ENCODE measurements around the gene RAB11FIP3. TPM values are rescaled to one million over a fixed set of nuclear protein-coding genes. Genes with fewer than 3 reads are reported as not detected.

Gene RAB11FIP3
- total RNA-seq, 2 donors from 2014 or later = 62.7 to 68.9 TPM

- WGBS, 2 experiments (ENCODE audit: insufficient coverage in 1 of 2, insufficient read length in 1 of 2) = 95 to 96% methylated on average over 14 to 19 of the region's 19 CpGs
- no peak for DNase-seq
- Histone ChIP-seq H3K9ac (ENCODE audit: extremely low read depth, low read length, poor library complexity, severe bottlenecking) (no peak overlapping the region), H3K36me3 (ENCODE audit: control insufficient read depth, insufficient read depth, low read length) (peaks cover 24% of the 10 kb centered on the region), H3K4me1 (ENCODE audit: control insufficient read depth, insufficient read depth, low read length) (no peaks in the 10 kb centered on the region), H3K9me3 (ENCODE audit: control insufficient read depth, low read length) (no peaks in the 10 kb centered on the region), H3K27ac (ENCODE audit: low read depth, low read length) (no peak overlapping the region), H3K4me3 (ENCODE audit: low read length) (no peak overlapping the region), H3K27me3 (ENCODE audit: control insufficient read depth, insufficient read depth, low read length, poor library complexity, severe bottlenecking) (no peaks in the 10 kb centered on the region)
- Mint-ChIP-seq H3K27me3 (ENCODE audit: insufficient read depth) (no peaks in the 10 kb centered on the region), H3K36me3 (ENCODE audit: low read depth) (peaks cover 18% of the 10 kb centered on the region), H3K4me1 (no peaks in the 10 kb centered on the region), H3K9me3 (no peaks in the 10 kb centered on the region), H3K4me3 (no peak overlapping the region), H3K27ac (no peak overlapping the region)
- TF ChIP-seq CTCF (conservative IDR thresholded peaks at IDR 0.05) = no peak
Measured at GRCh38 chr16:519425-519824, 94.0 kb downstream of the RAB11FIP3 start.

- no peak for TF ChIP-seq CTCF (conservative IDR thresholded peaks at IDR 0.05)
- no peaks in the 10 kb centered on the region for H3K27me3 Mint-ChIP-seq (ENCODE audit: insufficient read depth)
- H3K4me3 Mint-ChIP-seq = no peak overlapping the region
- H3K4me1 Mint-ChIP-seq = no peaks in the 10 kb centered on the region
- H3K4me1 ChIP-seq (ENCODE audit: control insufficient read depth, insufficient read depth, low read length) = no peaks in the 10 kb centered on the region
- no peaks in the 10 kb centered on the region for H3K9me3 Mint-ChIP-seq
- H3K9ac ChIP-seq (ENCODE audit: extremely low read depth, low read length, poor library complexity, severe bottlenecking) = no peak overlapping the region
- 93 to 95% methylated on average over 20 to 35 of the region's 35 CpGs for WGBS, 2 experiments (ENCODE audit: insufficient coverage in 1 of 2, insufficient read length in 1 of 2)
- H3K36me3 ChIP-seq (ENCODE audit: control insufficient read depth, insufficient read depth, low read length) = peaks cover 21% of the 10 kb centered on the region
- no peak overlapping the region for H3K27ac ChIP-seq (ENCODE audit: low read depth, low read length)
- peaks cover 15% of the 10 kb centered on the region for H3K36me3 Mint-ChIP-seq (ENCODE audit: low read depth)
- no peak overlapping the region for H3K4me3 ChIP-seq (ENCODE audit: low read length)
- H3K27me3 ChIP-seq (ENCODE audit: control insufficient read depth, insufficient read depth, low read length, poor library complexity, severe bottlenecking) = no peaks in the 10 kb centered on the region
- no peaks in the 10 kb centered on the region for H3K9me3 ChIP-seq (ENCODE audit: control insufficient read depth, low read length)
- no peak overlapping the region for H3K27ac Mint-ChIP-seq
- DNase-seq = no peak
Measured at GRCh38 chr16:519841-520687, 94.6 kb downstream of the RAB11FIP3 start.

- no peak overlapping the region for H3K27ac Mint-ChIP-seq
- Histone ChIP-seq H3K4me1 (ENCODE audit: control insufficient read depth, insufficient read depth, low read length) (peaks cover under 1% of the 10 kb centered on the region), H3K27me3 (ENCODE audit: control insufficient read depth, insufficient read depth, low read length, poor library complexity, severe bottlenecking) (no peaks in the 10 kb centered on the region), H3K4me3 (ENCODE audit: low read length) (no peak overlapping the region), H3K9ac (ENCODE audit: extremely low read depth, low read length, poor library complexity, severe bottlenecking) (no peak overlapping the region), H3K27ac (ENCODE audit: low read depth, low read length) (no peak overlapping the region), H3K36me3 (ENCODE audit: control insufficient read depth, insufficient read depth, low read length) (peaks cover 13% of the 10 kb centered on the region), H3K9me3 (ENCODE audit: control insufficient read depth, low read length) (no peaks in the 10 kb centered on the region)
- peaks cover 15% of the 10 kb centered on the region for H3K36me3 Mint-ChIP-seq (ENCODE audit: low read depth)
- no peaks in the 10 kb centered on the region for H3K27me3 Mint-ChIP-seq (ENCODE audit: insufficient read depth)
- peaks cover 4% of the 10 kb centered on the region for H3K4me1 Mint-ChIP-seq
- H3K9me3 Mint-ChIP-seq = no peaks in the 10 kb centered on the region
- 91 to 94% methylated on average over 7 to 13 of the region's 13 CpGs for WGBS, 2 experiments (ENCODE audit: insufficient coverage in 1 of 2, insufficient read length in 1 of 2)
- DNase-seq = no peak
- TF ChIP-seq CTCF (conservative IDR thresholded peaks at IDR 0.05) = no peak
- no peak overlapping the region for H3K4me3 Mint-ChIP-seq
Measured at GRCh38 chr16:520847-521246, 95.4 kb downstream of the RAB11FIP3 start.
